ENCODE data around the gene CITED2. TPM values are rescaled to one million over a fixed set of nuclear protein-coding genes. Genes with fewer than 3 reads are reported as not detected.
A peak's percentile ranks its signal among the peaks of the same experiment; 100 is the strongest.

The CITED2 gene
- total RNA-seq, 1 donor from 2014 or later: 449 TPM

DNA sequence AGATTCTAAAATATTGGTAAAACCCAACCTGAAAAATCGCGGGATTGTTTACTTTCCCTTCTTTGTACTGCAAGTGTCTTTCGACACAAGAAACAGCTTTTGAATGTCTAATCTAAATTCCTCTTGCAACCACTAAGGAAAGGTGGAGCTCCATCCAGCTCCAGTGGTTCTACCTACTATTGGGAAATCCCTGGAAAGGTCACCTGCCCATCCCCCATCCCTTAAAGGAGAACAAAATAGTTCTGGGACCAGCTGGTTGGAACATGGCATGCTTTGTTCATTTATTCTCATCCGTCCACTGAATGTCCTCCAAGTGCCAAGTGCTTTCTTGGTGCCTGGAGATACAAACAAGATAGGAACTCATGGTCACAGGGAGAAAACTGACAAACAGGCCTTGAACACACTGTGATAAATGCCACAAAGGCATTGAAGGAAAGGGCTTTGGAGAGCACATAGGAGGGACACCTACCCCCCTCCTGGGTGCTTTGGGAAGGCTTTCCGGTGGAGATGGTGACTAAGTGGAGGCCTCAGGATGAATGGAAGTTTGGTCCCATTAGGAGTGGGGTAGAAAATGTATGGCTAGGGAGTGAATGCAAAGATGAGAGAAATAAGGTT is 2.3 kb upstream of the CITED2 start:
- H3K27ac ChIP-seq (ENCODE audit: low read depth, low read length): peak overlapping the region; percentile 95
- peak overlapping the region; percentile 99 for H3K27ac Mint-ChIP-seq (ENCODE audit: unreplicated experiment)

DNA sequence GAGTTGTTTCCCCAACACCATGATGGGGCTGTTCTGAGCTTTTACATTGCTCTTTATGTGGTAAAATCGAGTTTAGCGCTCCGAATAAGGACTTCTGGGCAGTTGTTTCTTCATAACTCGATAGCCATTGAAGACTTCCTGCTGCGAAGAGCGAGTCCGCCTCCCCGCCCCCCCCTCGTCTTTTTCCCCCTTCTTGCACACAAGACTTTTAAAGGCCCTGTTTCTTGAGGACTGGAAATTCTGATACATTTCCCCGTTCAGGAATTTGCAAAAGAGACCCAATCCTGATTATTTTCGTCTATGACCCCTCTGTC is 1.5 kb upstream of the CITED2 start:
- Mint-ChIP-seq H3K4me1 (ENCODE audit: low read depth, unreplicated experiment) (peaks cover 19% of the 10 kb centered on the region), H3K9me3 (ENCODE audit: unreplicated experiment) (no peaks in the 10 kb centered on the region), H3K4me3 (ENCODE audit: unreplicated experiment) (peak overlapping the region; percentile 95), H3K27me3 (ENCODE audit: low read depth, unreplicated experiment) (no peaks in the 10 kb centered on the region), H3K27ac (ENCODE audit: unreplicated experiment) (peak overlapping the region; percentile 99), H3K36me3 (ENCODE audit: low read depth, unreplicated experiment) (peaks cover 25% of the 10 kb centered on the region)
- no peaks in the 10 kb centered on the region for H3K9me3 ChIP-seq (ENCODE audit: insufficient read depth, low read depth, low read length)
- TF ChIP-seq EZH2 (IDR thresholded peaks at IDR 0.05; ENCODE audit: insufficient read depth, low read length) (no peak), CTCF (IDR thresholded peaks at IDR 0.05; ENCODE audit: insufficient read depth, low read depth, low read length) (no peak)
- H4K20me1 ChIP-seq (ENCODE audit: insufficient read depth, low read length): peaks cover 30% of the 10 kb centered on the region
- no peaks in the 10 kb centered on the region for H3K27me3 ChIP-seq (ENCODE audit: insufficient read depth, low read length)
- peaks cover 34% of the 10 kb centered on the region for H3K79me2 ChIP-seq (ENCODE audit: insufficient read depth, low read length)
- no peak for FAIRE-seq
- DNase-seq (ENCODE audit: low read depth): peak; percentile 56
- peak overlapping the region; percentile 95 for H3K4me2 ChIP-seq (ENCODE audit: low read length)
- peak overlapping the region; percentile 99 for H3K9ac ChIP-seq (ENCODE audit: low read length)
- H2AFZ ChIP-seq (ENCODE audit: low read depth, low read length): peak overlapping the region; percentile 72
- H3K4me3 ChIP-seq (ENCODE audit: insufficient read depth, low read depth, low read length): peak overlapping the region; percentile 98
- H3K27ac ChIP-seq (ENCODE audit: low read depth, low read length): peak overlapping the region; percentile 95
- peaks cover 14% of the 10 kb centered on the region for H3K36me3 ChIP-seq (ENCODE audit: insufficient read depth, low read length)
- H3K4me1 ChIP-seq (ENCODE audit: insufficient read depth, low read length): peaks cover 22% of the 10 kb centered on the region

More for the DNA sequence above, 2.3 kb upstream of the CITED2 start:
- peak overlapping the region; percentile 99 for H3K9ac ChIP-seq (ENCODE audit: low read length)
- H3K4me1 ChIP-seq (ENCODE audit: insufficient read depth, low read length): peaks cover 18% of the 10 kb centered on the region
- Mint-ChIP-seq H3K4me1 (ENCODE audit: low read depth, unreplicated experiment) (peaks cover 22% of the 10 kb centered on the region), H3K27me3 (ENCODE audit: low read depth, unreplicated experiment) (no peaks in the 10 kb centered on the region), H3K4me3 (ENCODE audit: unreplicated experiment) (peak overlapping the region; percentile 95), H3K9me3 (ENCODE audit: unreplicated experiment) (no peaks in the 10 kb centered on the region), H3K36me3 (ENCODE audit: low read depth, unreplicated experiment) (peaks cover 18% of the 10 kb centered on the region)
- peak overlapping the region; percentile 95 for H3K4me2 ChIP-seq (ENCODE audit: low read length)
- H3K27me3 ChIP-seq (ENCODE audit: insufficient read depth, low read length): no peaks in the 10 kb centered on the region
- peaks cover 22% of the 10 kb centered on the region for H4K20me1 ChIP-seq (ENCODE audit: insufficient read depth, low read length)
- peak overlapping the region; percentile 98 for H3K4me3 ChIP-seq (ENCODE audit: insufficient read depth, low read depth, low read length)
- H3K36me3 ChIP-seq (ENCODE audit: insufficient read depth, low read length): peaks cover 11% of the 10 kb centered on the region
- no peak overlapping the region for H2AFZ ChIP-seq (ENCODE audit: low read depth, low read length)
- H3K9me3 ChIP-seq (ENCODE audit: insufficient read depth, low read depth, low read length): no peaks in the 10 kb centered on the region
- peaks cover 27% of the 10 kb centered on the region for H3K79me2 ChIP-seq (ENCODE audit: insufficient read depth, low read length)
- no peak for FAIRE-seq
- DNase-seq (ENCODE audit: low read depth): peak; percentile 55
- TF ChIP-seq EZH2 (IDR thresholded peaks at IDR 0.05; ENCODE audit: insufficient read depth, low read length) (no peak), CTCF (IDR thresholded peaks at IDR 0.05; ENCODE audit: insufficient read depth, low read depth, low read length) (no peak)
